GM19324 (cell line): Measurements from ENCODE around the gene PSENEN.
A peak's percentile ranks its signal among the peaks of the same experiment; 100 is the strongest.

ENCODE experiments used
- ATAC-seq: cut with Tn5 transposase; IDR thresholded peaks from one replicate; pipeline ENCODE4 v1.9.1; 2021; ENCODE audit warnings: mild to moderate bottlenecking, moderate library complexity; ENCODE audit not compliant: unreplicated experiment, low FRiP score

Gene PSENEN

GRCh38 chr19:35733180-35734125 lies 12.0 kb upstream of the PSENEN start:
- no peak for ATAC-seq

- no peak for ATAC-seq
These were observed 11.2 kb upstream of the PSENEN start for GRCh38 chr19:35734273-35734672.

- ATAC-seq: no peak
These were observed 10.6 kb upstream of the PSENEN start for GRCh38 chr19:35734889-35735288.

- ATAC-seq: no peak
These were observed 8.3 kb upstream of the PSENEN start for GRCh38 chr19:35736913-35737886.

- ATAC-seq: no peak
These were observed 7.2 kb upstream of the PSENEN start for GRCh38 chr19:35738021-35738886.

- ATAC-seq: no peak
These were observed 6.6 kb upstream of the PSENEN start for GRCh38 chr19:35738887-35739229.

GRCh38 chr19:35739275-35740107 lies 6.0 kb upstream of the PSENEN start:
- no peak for ATAC-seq

- ATAC-seq: no peak
These were observed 5.4 kb upstream of the PSENEN start for GRCh38 chr19:35740108-35740422.

- peak; percentile 61 for ATAC-seq
These were observed 4.8 kb upstream of the PSENEN start for GRCh38 chr19:35740423-35741202.

GRCh38 chr19:35741203-35741515 lies 4.3 kb upstream of the PSENEN start:
- ATAC-seq: no peak

GRCh38 chr19:35742121-35742724 lies 3.2 kb upstream of the PSENEN start, which contains the start of gene IGFLR1:
IGFLR1 (minus strand) TSS chr19:35742452; CDS start chr19:35741180, 1,272 bp downstream.
- ATAC-seq: no peak

GRCh38 chr19:35743640-35744429 lies 1.6 kb upstream of the PSENEN start:
- ATAC-seq: no peak

GRCh38 chr19:35744430-35745327 lies 772 bp upstream of the PSENEN start:
- ATAC-seq: peak; percentile 36

GRCh38 chr19:35746087-35746462 lies 624 bp downstream of the PSENEN start:
- no peak for ATAC-seq

GRCh38 chr19:35746531-35746930 lies 1.1 kb downstream of the PSENEN start:
- no peak for ATAC-seq

- ATAC-seq: peak; percentile 79
These were observed 2.9 kb downstream of the PSENEN start, which contains the start of gene LIN37 for GRCh38 chr19:35748106-35749020. LIN37 (plus strand) TSS chr19:35748576; CDS start chr19:35748725, 149 bp downstream.
